Progenitor cell of endocrine pancreas (in vitro differentiated cells): ENCODE measurements around the gene IGFBP6. TPM values are rescaled to one million over a fixed set of nuclear protein-coding genes. Genes with fewer than 3 reads are reported as not detected.

Experiments used
- DNase-seq: peaks from one replicate; pipeline ENCODE4 v3.0.0; 2021; ENCODE audit warnings: low spot score; ENCODE audit not compliant: unreplicated experiment
- H3K27ac Mint-ChIP-seq: 2 replicates; pipeline ENCODE4 v1.8.0; 2021; ENCODE audit warnings: mild to moderate bottlenecking, moderate library complexity, mixed read lengths
- H3K27me3 Mint-ChIP-seq: 2 replicates; pipeline ENCODE4 v1.8.0; 2021; ENCODE audit warnings: mixed read lengths
- H3K36me3 Mint-ChIP-seq: 2 replicates; pipeline ENCODE4 v1.8.0; 2022; ENCODE audit warnings: mixed read lengths; ENCODE audit not compliant: insufficient read depth
- H3K4me1 Mint-ChIP-seq: 2 replicates; pipeline ENCODE4 v1.8.0; 2021; ENCODE audit warnings: low read depth, mixed read lengths
- H3K4me3 Mint-ChIP-seq: 2 replicates; pipeline ENCODE4 v1.8.0; 2021; ENCODE audit warnings: low read depth, mild to moderate bottlenecking, moderate library complexity, mixed read lengths
- H3K9me3 Mint-ChIP-seq: 2 replicates; pipeline ENCODE4 v1.8.0; 2021; ENCODE audit warnings: low read depth, mixed read lengths
- CTCF ChIP-seq: fragments of 200-600 bp; sonication (generic); IDR thresholded peaks from one replicate; pipeline ENCODE4 v1.5.0; 2021; ENCODE audit warnings: antibody characterized with exemption, mild to moderate bottlenecking; ENCODE audit not compliant: unreplicated experiment
- total RNA-seq: library from RNA; stranded (reverse); gene quantifications from 2 replicates; pipeline ENCODE4 v1.2.1, GENCODE V29; 2021

Gene IGFBP6
- total RNA-seq, 1 donor from 2014 or later: 25.7 TPM

GRCh38 chr12:53131844-53132243, 34.4 kb downstream of the IGFBP6 start:
- no peak overlapping the region for H3K27ac Mint-ChIP-seq
- TF ChIP-seq CTCF: no peak
- H3K36me3 Mint-ChIP-seq: no peaks in the 10 kb centered on the region
- no peaks in the 10 kb centered on the region for H3K9me3 Mint-ChIP-seq
- no peak overlapping the region for H3K4me3 Mint-ChIP-seq
- no peaks in the 10 kb centered on the region for H3K4me1 Mint-ChIP-seq
- H3K27me3 Mint-ChIP-seq: peaks cover 7% of the 10 kb centered on the region
- DNase-seq: no peak

GRCh38 chr12:53133722-53134121, 36.3 kb downstream of the IGFBP6 start:
- peaks cover 2% of the 10 kb centered on the region for H3K36me3 Mint-ChIP-seq

GRCh38 chr12:53143355-53143754, 45.9 kb downstream of the IGFBP6 start:
- no peak overlapping the region for H3K27ac Mint-ChIP-seq
- peaks cover 7% of the 10 kb centered on the region for H3K4me1 Mint-ChIP-seq
- TF ChIP-seq CTCF: no peak
- peaks cover 4% of the 10 kb centered on the region for H3K9me3 Mint-ChIP-seq
- H3K27me3 Mint-ChIP-seq: no peaks in the 10 kb centered on the region
- H3K36me3 Mint-ChIP-seq: peaks cover 1% of the 10 kb centered on the region
- H3K4me3 Mint-ChIP-seq: no peak overlapping the region
- DNase-seq: no peak

More at GRCh38 chr12:53133722-53134121, 36.3 kb downstream of the IGFBP6 start:
- Mint-ChIP-seq H3K27ac (no peak overlapping the region), H3K4me1 (no peaks in the 10 kb centered on the region), H3K27me3 (peaks cover 4% of the 10 kb centered on the region), H3K9me3 (peaks cover 9% of the 10 kb centered on the region), H3K4me3 (no peak overlapping the region)
- TF ChIP-seq CTCF: no peak
- DNase-seq: no peak

GRCh38 chr12:53145383-53146260, 48.2 kb downstream of the IGFBP6 start:
- TF ChIP-seq CTCF: no peak
- no peak for DNase-seq
- Mint-ChIP-seq H3K36me3 (no peaks in the 10 kb centered on the region), H3K27me3 (no peaks in the 10 kb centered on the region), H3K4me1 (peaks cover 7% of the 10 kb centered on the region), H3K9me3 (no peaks in the 10 kb centered on the region), H3K4me3 (no peak overlapping the region), H3K27ac (no peak overlapping the region)

- no peaks in the 10 kb centered on the region for H3K27me3 Mint-ChIP-seq
- no peak for TF ChIP-seq CTCF
- H3K4me1 Mint-ChIP-seq: peaks cover 7% of the 10 kb centered on the region
- H3K36me3 Mint-ChIP-seq: no peaks in the 10 kb centered on the region
- no peak overlapping the region for H3K4me3 Mint-ChIP-seq
- H3K9me3 Mint-ChIP-seq: no peaks in the 10 kb centered on the region
- no peak overlapping the region for H3K27ac Mint-ChIP-seq
- no peak for DNase-seq
Measured at GRCh38 chr12:53147181-53147580, 49.7 kb downstream of the IGFBP6 start.
